HG02763 (cell line): ENCODE data around the gene IFI6.
"Not testable (repeated sequence)": the region's sequence is repeated elsewhere in the genome, so short reads cannot be mapped to it uniquely, and the experiment has no call there.

ENCODE experiments used
- ATAC-seq: cut with Tn5 transposase; IDR thresholded peaks from one replicate; pipeline ENCODE4 v1.9.1; 2021; ENCODE audit warnings: mild to moderate bottlenecking, moderate library complexity; ENCODE audit not compliant: unreplicated experiment

The IFI6 gene

DNA sequence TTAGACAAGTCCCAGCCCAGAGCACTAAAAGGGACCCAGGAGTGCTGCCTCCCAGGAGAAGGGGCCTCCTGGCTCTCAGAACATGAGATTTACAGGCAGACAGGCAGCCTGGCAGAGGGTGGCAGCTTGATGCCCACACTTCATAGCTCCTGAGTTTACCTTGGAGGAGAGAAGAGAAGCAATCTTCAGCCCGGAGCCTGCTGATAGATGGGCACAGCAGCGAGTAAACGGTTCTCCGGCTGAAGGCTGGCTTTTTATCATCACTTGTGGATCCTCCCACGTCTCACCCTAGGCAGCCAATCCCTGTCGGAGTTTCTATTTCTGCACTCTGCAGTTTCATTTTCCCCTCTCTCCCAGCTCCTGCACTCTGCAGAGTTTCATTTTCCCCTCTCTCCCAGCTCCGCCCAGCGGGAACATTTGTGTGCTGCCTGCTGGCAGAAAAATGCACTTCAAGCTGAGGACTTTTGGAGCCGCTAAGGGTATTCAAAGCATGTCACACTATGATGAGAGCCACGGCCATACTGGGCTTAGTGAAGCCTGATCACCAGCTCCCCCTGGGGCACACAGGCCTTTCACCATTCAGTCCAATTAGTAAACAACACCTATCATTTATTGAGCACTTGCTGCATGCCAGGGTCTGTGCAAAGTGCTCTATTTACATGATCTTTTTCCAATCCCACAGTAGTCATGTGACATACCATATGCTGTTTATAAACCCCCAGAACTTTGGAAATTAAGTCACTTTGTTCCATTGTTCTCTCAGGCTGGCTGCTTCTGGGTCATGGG is at the start of gene IFI6:
TSS of gene IFI6 (minus strand) at position 229 of the 786 bp plus-strand sequence. CDS start 2,878 bp downstream, outside the sequence.
- ATAC-seq = peak; percentile 74

DNA sequence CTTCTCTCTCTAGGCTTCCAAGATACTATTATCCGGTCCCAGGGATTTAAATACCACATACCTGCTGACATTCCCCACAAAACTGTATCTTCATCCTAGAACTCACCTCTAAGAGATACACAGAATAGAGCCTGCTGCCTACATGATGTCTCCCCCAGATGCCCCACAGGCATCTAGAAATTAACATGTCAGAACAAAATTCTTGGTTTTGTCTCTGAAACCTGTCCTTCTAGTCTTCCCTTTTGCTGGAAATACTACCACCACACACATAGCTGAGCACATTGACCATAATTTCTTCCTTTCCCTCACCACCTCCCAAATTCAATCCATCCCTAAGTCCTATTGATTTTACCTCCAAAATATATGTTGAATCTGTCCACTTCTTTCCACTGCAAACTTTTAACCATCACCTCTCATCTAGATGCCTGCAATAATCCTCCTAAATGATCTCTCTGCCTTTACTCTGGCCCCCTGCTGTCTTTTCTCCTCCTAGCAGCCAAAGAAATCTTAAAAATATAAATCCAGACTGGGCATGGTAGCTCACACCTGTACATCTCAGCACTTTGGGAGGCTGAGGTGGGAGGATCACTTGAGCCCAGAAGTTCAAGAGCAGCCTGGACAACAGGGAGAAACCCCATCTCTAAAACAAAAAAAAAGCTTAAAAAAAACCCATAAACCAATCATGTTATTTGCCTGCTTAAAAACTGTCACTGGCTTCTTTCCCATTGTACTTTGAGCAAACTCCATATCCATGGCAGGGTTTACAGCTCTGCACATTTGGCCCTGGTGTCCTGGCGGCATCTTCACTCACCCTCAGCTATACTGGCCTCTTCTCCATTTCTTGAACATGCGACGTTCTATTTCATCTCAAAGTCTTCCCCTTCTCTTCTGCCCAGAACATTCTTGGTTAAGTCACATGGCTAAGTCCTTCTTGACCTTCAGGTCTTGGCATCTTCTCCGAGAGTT is 47.6 kb upstream of the IFI6 start:
- ATAC-seq = no peak

DNA sequence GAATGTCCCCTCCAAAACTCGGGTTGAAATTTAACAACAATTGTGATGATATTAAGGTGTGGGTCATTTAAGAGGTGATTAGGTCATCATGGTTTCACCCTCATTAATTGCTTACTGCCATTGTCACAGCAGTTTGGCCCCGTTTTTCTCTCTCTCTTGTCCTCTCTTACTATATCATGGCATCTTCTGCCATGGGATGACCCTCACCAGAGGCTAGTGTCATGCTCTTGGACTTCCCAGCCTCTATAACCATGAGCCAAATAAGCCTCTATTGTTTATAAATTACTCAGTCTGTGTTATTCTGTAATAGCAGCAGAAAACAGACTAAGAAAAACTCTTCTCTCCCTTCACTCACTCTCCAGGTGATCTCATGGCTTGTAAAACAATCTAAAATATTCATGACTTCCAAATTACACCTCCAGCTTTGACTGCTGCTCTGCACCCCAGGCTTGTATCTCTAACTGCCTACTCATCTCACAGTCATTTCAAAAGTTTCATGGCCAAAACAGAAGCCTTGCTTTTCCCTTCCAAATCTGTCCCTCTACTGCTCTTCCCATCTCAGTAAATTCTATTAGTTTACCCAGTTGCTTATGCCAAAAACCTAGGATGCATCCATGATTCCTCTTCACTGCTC is 44.4 kb upstream of the IFI6 start:
- ATAC-seq = no peak

- ATAC-seq = no peak
These were observed 42.0 kb upstream of the IFI6 start for GRCh38 chr1:27713869-27714513.

DNA sequence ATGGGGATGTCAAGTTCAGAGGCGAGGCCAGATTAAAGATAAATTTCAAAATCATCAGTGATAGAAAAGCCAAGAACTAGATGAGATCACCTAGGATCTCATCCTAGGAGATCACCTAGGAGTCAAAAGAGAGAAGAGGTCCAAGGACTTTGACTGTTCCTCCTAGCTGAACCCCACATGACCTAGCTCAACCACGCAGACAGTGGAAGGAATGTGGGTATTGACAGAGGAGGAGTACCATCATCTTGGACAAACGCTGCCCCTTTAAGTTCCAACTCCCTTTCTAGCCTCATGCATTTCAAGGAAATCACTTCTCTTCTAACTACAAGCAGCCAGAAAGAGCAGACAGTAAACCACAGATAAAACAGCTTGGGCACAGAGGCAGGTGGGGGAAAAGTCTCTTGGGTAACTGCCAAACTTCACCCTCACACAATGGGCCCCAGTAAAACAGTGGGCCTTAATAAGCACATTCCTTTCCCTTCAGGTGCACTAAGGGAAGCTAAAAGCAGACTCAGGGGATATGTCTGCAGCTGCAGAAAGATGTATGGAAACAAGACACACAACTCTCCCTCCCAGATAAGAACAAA is 41.2 kb upstream of the IFI6 start:
- ATAC-seq = no peak

DNA sequence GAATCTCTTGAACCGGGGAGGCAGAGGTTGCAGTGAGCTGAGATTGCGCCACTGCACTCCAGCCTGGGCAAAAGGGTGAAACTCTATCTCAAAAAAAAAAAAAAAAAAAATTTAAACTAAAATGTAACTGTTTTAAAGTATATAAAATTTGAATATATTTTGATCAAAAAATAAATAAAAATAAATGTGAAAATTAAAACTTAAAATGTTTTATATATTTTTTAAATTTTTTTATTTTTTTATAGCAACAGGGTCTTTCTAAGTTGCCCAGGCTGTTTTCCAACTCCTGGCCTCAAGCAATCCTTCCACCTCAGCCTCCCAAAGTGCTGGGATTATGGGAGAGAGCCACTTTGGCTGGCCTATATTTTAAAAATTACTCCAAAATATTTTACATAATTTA is 38.6 kb upstream of the IFI6 start:
- no peak for ATAC-seq

DNA sequence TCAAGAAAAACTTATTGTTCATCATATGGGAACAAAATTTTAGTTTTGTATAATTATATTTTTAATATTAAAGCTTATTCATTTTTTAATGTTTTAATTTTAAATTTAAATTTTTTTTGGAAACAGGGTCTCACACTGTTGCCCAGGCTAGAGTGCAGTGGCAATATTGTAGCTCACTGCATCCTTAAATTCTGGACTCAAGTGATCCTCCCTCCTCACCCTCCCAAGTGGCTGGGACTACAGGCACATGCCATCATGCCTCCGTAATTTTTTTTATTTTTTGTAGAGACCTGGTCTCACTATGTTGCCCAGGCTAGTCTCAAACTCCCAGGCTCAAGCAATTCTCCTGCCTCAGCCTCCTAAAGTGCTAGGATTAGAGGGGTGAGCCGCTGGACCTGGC is 33.6 kb upstream of the IFI6 start:
- ATAC-seq = no peak

DNA sequence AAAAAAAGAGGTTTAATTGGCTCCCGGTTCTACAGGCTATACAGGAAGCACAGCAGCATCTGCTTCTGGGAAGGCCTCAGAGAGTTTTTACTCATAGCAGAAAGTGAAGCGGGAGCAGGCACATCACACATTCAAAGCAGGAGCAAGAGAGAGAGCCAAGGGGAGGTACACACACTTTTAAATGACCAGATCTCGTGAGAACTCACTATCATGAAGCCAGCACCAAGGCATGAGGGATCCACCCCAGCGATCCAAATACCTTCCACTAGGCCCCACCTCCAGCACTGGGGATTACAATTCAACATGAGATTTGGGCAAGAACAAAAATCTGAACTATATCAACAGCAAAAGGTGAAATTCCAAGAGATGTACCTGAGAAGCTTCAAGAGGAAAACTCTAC is 33.0 kb upstream of the IFI6 start:
- ATAC-seq = no peak

DNA sequence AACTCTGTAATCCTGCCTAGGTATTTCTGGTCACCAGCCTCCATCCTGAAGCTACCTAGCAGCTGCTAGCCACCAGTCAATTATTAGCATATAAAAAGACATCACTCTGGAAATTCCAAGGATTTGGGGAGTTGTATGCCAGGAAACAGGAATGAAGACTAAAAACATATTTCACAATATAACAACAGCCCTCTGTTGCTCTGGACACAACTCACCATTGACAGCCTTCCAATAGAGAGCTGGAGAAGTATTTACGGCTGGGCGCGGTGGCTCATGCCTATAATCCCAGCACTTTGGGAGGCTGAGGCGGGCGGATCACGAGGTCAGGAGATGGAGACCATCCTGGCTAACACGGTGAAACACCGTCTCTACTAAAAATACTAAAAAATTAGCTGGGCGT is 24.8 kb upstream of the IFI6 start:
- not testable (repeated sequence) for ATAC-seq

DNA sequence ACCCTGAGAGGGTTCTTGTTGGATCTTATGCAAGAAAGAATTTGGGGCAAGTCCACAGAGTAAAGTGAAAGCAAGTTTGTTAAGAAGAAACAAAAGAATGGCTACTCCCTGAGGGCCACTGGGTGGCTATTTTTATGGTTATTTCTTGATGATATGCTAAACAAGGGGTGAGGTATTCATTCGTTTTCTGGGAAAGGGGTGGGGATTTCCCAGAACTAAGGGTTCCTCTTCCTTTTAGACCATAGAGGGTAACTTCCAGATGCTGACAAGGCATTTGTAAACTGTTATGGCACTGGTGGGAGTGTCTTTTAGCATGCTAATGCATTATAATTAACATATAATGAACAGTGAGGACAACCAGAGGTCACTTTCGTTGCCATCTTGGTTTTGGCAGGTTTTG is 18.2 kb upstream of the IFI6 start:
- no peak for ATAC-seq

DNA sequence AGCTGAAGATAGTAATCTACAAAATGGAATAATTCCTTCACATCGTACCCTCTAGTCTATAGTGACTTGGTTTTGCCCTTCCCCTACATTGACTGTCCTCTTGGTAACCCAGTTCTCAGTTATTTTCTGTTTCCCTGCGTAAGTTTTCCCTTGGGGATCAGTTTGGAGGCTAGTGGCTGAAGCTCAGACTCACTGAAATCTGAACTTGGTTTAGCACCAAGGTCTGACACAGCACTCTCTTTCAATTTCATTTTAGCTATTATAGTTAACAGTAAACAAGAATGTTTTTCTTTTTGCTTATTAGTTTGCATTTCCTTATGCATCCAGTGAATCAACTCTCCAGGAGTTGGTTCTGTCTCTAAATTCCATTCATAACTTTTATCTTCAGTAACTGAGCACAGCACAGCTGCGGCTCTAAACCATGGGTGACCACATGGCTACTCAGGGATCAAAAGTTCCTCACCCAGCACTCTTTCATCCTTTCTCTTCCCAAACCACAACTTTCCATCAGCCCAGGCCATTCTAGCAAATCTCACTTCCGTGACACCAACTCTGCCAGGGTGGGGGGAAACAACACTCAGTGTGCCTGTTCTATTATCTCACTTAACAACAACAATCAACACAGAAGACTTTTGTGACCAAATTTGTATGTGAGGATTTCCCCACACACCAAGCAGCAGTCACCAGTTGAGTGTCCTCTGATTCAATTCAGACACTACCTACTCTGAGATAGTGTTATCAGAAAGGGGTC is 17.6 kb upstream of the IFI6 start:
- ATAC-seq = peak; percentile 48

DNA sequence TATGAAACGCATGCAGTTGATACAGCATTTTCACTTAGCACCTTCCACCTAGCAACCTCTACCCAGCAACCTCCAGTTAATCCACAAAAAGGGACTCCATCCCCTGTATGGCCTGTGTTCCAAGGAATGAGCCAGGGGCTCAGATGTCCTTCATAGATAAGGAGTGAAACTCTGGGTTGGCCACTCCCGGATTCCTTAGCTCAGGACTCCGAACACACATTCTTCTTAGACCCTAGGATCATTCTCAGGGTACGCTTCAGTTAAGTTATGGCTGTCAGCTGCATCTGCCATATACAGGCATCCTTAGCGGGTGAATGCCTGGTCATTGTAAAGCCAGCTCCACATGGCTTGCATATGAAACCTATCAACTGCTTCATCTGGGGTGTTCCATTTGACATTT is 15.9 kb upstream of the IFI6 start:
- no peak for ATAC-seq

- ATAC-seq = no peak
These were observed 14.4 kb upstream of the IFI6 start for GRCh38 chr1:27686223-27686990.

- ATAC-seq = no peak
These were observed 12.2 kb upstream of the IFI6 start for GRCh38 chr1:27684176-27684575.

DNA sequence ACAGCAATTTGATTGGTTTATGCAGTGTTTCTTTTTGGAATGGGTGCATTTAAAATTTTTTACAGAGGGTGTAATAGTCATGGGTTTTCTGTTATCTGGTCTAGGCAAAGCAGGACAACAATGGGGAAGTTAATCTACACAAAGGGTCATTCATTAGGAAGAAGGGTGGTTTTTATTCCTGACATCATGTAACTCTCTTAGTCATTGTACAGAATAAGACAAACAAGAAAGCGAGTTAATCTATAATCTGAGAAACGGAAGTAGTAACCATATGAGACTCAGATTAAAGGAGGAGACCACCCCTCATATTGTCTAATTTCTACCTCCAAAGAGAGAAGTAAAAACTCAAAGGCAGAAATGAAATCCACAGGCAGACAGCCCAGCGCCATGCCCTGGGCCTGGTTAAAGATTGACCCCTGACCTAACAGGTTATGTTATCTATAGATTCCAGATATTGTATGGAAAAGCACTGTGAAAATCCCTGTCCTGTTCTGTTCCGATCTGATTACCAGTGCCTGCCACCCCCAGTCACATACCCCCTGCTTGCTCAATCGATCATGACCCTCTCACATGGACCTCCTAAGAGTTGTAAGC is 10.5 kb upstream of the IFI6 start:
- ATAC-seq = no peak

GRCh38 chr1:27681580-27681979 is 9.6 kb upstream of the IFI6 start:
- not testable (repeated sequence) for ATAC-seq

DNA sequence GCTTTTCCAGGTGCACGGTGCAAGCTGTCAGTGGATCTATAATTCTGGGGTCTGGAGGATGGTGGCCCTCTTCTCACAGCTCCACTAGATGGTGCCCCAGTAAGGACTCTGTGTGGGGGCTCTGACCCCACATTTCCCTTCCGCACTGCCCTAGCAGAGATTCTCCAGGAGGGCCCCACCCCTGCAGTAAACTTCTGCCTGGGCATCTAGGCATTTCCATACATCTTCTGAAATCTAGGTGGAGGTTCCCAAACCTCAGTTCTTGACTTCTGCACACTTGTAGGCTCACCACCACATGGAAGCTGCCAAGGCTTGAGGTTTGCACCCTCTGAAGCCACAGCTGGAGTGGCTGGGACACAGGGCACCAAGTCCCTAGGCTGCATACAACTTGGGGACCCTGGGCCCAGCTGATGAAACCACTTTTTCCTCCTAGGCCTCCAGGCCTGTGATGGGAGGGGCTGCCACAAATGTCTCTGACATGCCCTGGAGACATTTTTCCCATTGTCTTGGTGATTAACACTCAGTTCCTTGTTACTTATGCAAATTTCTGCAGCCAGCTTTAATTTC is 8.3 kb upstream of the IFI6 start:
- ATAC-seq = not testable (repeated sequence)

DNA sequence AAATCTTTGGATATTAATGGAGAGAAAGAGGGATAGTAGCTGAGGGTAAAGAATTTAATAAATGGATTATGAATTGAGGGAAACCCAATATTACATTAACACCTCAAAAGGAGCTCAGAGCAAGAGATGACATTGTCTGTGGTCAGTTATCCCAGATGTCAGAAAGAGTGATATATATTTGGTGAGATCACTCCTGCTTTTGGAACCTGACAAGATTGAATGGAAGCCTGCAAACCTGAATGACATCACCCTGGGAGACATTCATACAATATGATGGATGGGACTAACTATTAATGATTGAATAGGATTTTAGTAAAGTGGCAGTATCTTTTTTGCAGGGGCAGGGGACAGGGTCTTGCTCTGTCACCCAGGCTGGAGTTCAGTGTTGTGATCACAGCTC is 6.8 kb upstream of the IFI6 start:
- ATAC-seq = no peak
